CD8-positive, alpha-beta memory T cell (primary cell): ENCODE data around the gene POLR1B. TPM values are rescaled to one million over a fixed set of nuclear protein-coding genes. Genes with fewer than 3 reads are reported as not detected.
A peak's percentile ranks its signal among the peaks of the same experiment; 100 is the strongest.

Source experiments
- CTCF ChIA-PET: fragments of 350-600 bp; sonication (Branson Sonifier 250); formaldehyde crosslinking; loops from one replicate; lab custom pipeline; 2021; ENCODE audit warnings: antibody characterized with exemption; lab: Charles Lee
- POLR2A ChIA-PET: fragments of 350-600 bp; sonication (Branson Sonifier 250); formaldehyde crosslinking; loops from one replicate; lab custom pipeline; 2021; ENCODE audit warnings: antibody characterized with exemption; lab: Charles Lee
- DNase-seq, 5 donors: peaks; one replicate each; pipeline versions ENCODE4 v3.0.0 to v3.0.0-alpha.2; 2020 to 2022; ENCODE audit warnings: mixed read lengths in 1 of 5
- H3K27ac ChIP-seq: one replicate; pipeline ENCODE4 v1.7.0; 2013; ENCODE audit warnings: low read depth, mild to moderate bottlenecking, low read length, moderate library complexity
- H3K27me3 ChIP-seq: 2 replicates; pipeline ENCODE4 v1.7.0; 2013; ENCODE audit warnings: low read length, mild to moderate bottlenecking; ENCODE audit not compliant: insufficient read depth, poor library complexity, severe bottlenecking
- H3K36me3 ChIP-seq: 2 replicates; pipeline ENCODE4 v1.7.0; 2013; ENCODE audit warnings: mild to moderate bottlenecking, low read length, moderate library complexity; ENCODE audit not compliant: insufficient read depth
- H3K4me1 ChIP-seq: 2 replicates; pipeline ENCODE4 v1.7.0; 2013; ENCODE audit warnings: mild to moderate bottlenecking, low read length, moderate library complexity; ENCODE audit not compliant: insufficient read depth
- H3K4me3 ChIP-seq: 2 replicates; pipeline ENCODE4 v1.7.0; 2013; ENCODE audit warnings: mild to moderate bottlenecking, low read length
- H3K9me3 ChIP-seq: 2 replicates; pipeline ENCODE4 v1.7.0; 2013; ENCODE audit warnings: mild to moderate bottlenecking, low read length
- H3K27ac Mint-ChIP-seq, 8 donors: one replicate each; pipeline ENCODE4 v1.8.0; 2020 to 2021; ENCODE audit warnings: mixed read lengths in 8 of 8, mild to moderate bottlenecking in 6 of 8, inconsistent platforms in 3 of 8, moderate library complexity in 3 of 8
- H3K27me3 Mint-ChIP-seq, 2 donors: one replicate each; pipeline ENCODE4 v1.8.0; 2020 to 2021; ENCODE audit warnings: mixed read lengths in 2 of 2, mild to moderate bottlenecking in 1 of 2, moderate library complexity in 1 of 2
- H3K36me3 Mint-ChIP-seq, 3 donors: one replicate each; pipeline ENCODE4 v1.8.0; 2020 to 2021; ENCODE audit warnings: mixed read lengths in 3 of 3, inconsistent platforms in 1 of 3, mild to moderate bottlenecking in 1 of 3
- H3K4me1 Mint-ChIP-seq, 3 donors: one replicate each; pipeline ENCODE4 v1.8.0; 2020 to 2021; ENCODE audit warnings: mixed read lengths in 3 of 3, inconsistent platforms in 1 of 3, mild to moderate bottlenecking in 1 of 3
- H3K4me3 Mint-ChIP-seq, 7 donors: one replicate each; pipeline ENCODE4 v1.8.0; 2020 to 2021; ENCODE audit warnings: mixed read lengths in 7 of 7, mild to moderate bottlenecking in 6 of 7, moderate library complexity in 4 of 7, inconsistent platforms in 2 of 7
- H3K9me3 Mint-ChIP-seq, 5 donors: one replicate each; pipeline ENCODE4 v1.8.0; 2020 to 2022; ENCODE audit warnings: mixed read lengths in 5 of 5, mild to moderate bottlenecking in 3 of 5, moderate library complexity in 2 of 5, inconsistent platforms in 1 of 5
- polyA plus RNA-seq: library from polyadenylated mRNA; unstranded; fragments of 300-500 nt; fragmentation: Illumina TruSeq; gene quantifications from one replicate; pipeline ENCODE4 v1.2.3, GENCODE V29; 2021
- total RNA-seq, 2 experiments: library from RNA; stranded (reverse); gene quantifications; one replicate each; pipeline ENCODE4 v1.2.3, GENCODE V29; 2021

Gene POLR1B
- total and polyA plus RNA-seq, 3 experiments from 2014 or later = 24.3 to 78.4 (median 67.1) TPM

GRCh38 chr2:112582314-112582746 lies 40.1 kb downstream of the POLR1B start:
- Histone ChIP-seq H3K36me3 (peaks cover 5% of the 10 kb centered on the region), H3K9me3 (no peaks in the 10 kb centered on the region), H3K27ac (no peak overlapping the region), H3K4me1 (peaks cover 29% of the 10 kb centered on the region), H3K27me3 (no peaks in the 10 kb centered on the region), H3K4me3 (no peak overlapping the region)
- peak; percentile 7 to 62 (median 53) for DNase-seq
- peak overlapping the region in 6 of 8 donors; percentile 4 to 99 (median 68) for H3K27ac Mint-ChIP-seq
- peaks cover 5 to 17% (median 9%) of the 10 kb centered on the region in 3 donors for H3K36me3 Mint-ChIP-seq
- H3K9me3 Mint-ChIP-seq = no peaks in the 10 kb centered on the region
- H3K27me3 Mint-ChIP-seq = no peaks in the 10 kb centered on the region
- ChIA-PET POLR2A (no interaction called here), CTCF (interaction anchor here (1.3 to 1.7 kb wide), 4 partner anchors 10 to 101 kb away, joined by 4 to 8 read pairs (median 5); partner anchors contain the start of gene SLC20A1)
- peaks cover 28 to 41% (median 39%) of the 10 kb centered on the region in 3 donors for H3K4me1 Mint-ChIP-seq
- H3K4me3 Mint-ChIP-seq = peak overlapping the region in 4 of 7 donors; percentile 5 to 40 (median 18)

- Histone ChIP-seq H3K27me3 (no peaks in the 10 kb centered on the region), H3K9me3 (no peaks in the 10 kb centered on the region), H3K27ac (peak overlapping the region; percentile 89), H3K4me3 (peak overlapping the region; percentile 96), H3K36me3 (peaks cover 7% of the 10 kb centered on the region), H3K4me1 (peaks cover 29% of the 10 kb centered on the region)
- H3K27me3 Mint-ChIP-seq = no peaks in the 10 kb centered on the region
- peak overlapping the region; percentile 86 to 98 (median 96) for H3K4me3 Mint-ChIP-seq
- ChIA-PET POLR2A (interaction anchor here (1.1 to 1.7 kb wide), 3 partner anchors 62 to 329 kb away, joined by 3 to 7 read pairs (median 3); partner anchors contain the start of genes SLC20A1 and ZC3H8), CTCF (interaction anchor here (1.2 to 1.7 kb wide), 5 partner anchors 9 to 103 kb away, joined by 3 to 8 read pairs (median 5); partner anchors contain the start of gene SLC20A1)
- peak overlapping the region; percentile 90 to 99 (median 98) for H3K27ac Mint-ChIP-seq
- no peaks in the 10 kb centered on the region for H3K9me3 Mint-ChIP-seq
- peaks cover 30 to 42% (median 39%) of the 10 kb centered on the region in 3 donors for H3K4me1 Mint-ChIP-seq
- peaks cover 8 to 27% (median 14%) of the 10 kb centered on the region in 3 donors for H3K36me3 Mint-ChIP-seq
- DNase-seq = peak in 1 of 5 donors; percentile 3
These were observed 41.4 kb downstream of the POLR1B start for GRCh38 chr2:112583497-112584133.

GRCh38 chr2:112584134-112584890 lies 42.0 kb downstream of the POLR1B start, which contains the start of gene CHCHD5:
Gene CHCHD5, plus strand, starts transcription at chr2:112584609. Its CDS starts 39 bp downstream, at chr2:112584648.
- peaks cover 30 to 42% (median 39%) of the 10 kb centered on the region in 3 donors for H3K4me1 Mint-ChIP-seq
- no peaks in the 10 kb centered on the region for H3K27me3 Mint-ChIP-seq
- H3K27me3 ChIP-seq = no peaks in the 10 kb centered on the region
- peak within 1 kb of the TSS; percentile 90 to 99 (median 98) for H3K27ac Mint-ChIP-seq
- POLR2A ChIA-PET = interaction anchor here (0.6 to 1.7 kb wide), 6 partner anchors 13 to 329 kb away, joined by 3 to 7 read pairs (median 3); partner anchors contain the start of genes SLC20A1 and ZC3H8
- peak within 1 kb of the TSS; percentile 86 to 98 (median 96) for H3K4me3 Mint-ChIP-seq
- H3K9me3 Mint-ChIP-seq = no peaks in the 10 kb centered on the region
- H3K4me1 ChIP-seq = peaks cover 29% of the 10 kb centered on the region
- H3K36me3 Mint-ChIP-seq = peaks cover 8 to 32% (median 14%) of the 10 kb centered on the region in 3 donors
- peak within 1 kb of the TSS; percentile 89 for H3K27ac ChIP-seq
- peak; percentile 89 to 97 (median 94) for DNase-seq
- peak within 1 kb of the TSS; percentile 96 for H3K4me3 ChIP-seq
- H3K9me3 ChIP-seq = no peaks in the 10 kb centered on the region
- CTCF ChIA-PET = interaction anchor here (1.2 to 4.4 kb wide), 4 partner anchors 8 to 142 kb away, joined by 3 to 28 read pairs (median 6); no protein-coding TSS in a partner anchor
- peaks cover 7% of the 10 kb centered on the region for H3K36me3 ChIP-seq

- Mint-ChIP-seq H3K9me3 (no peaks in the 10 kb centered on the region), H3K27ac (peak overlapping the region; percentile 90 to 99 (median 98)), H3K4me3 (peak overlapping the region; percentile 86 to 98 (median 96)), H3K27me3 (no peaks in the 10 kb centered on the region), H3K36me3 (peaks cover 8 to 35% (median 14%) of the 10 kb centered on the region in 3 donors), H3K4me1 (peaks cover 30 to 42% (median 39%) of the 10 kb centered on the region in 3 donors)
- no peaks in the 10 kb centered on the region for H3K27me3 ChIP-seq
- H3K4me1 ChIP-seq = peaks cover 29% of the 10 kb centered on the region
- peak in 1 of 5 donors; percentile 2 for DNase-seq
- peaks cover 7% of the 10 kb centered on the region for H3K36me3 ChIP-seq
- CTCF ChIA-PET = interaction anchor here (1.6 to 4.4 kb wide), 2 partner anchors 14 to 142 kb away, joined by 8 to 28 read pairs; no protein-coding TSS in a partner anchor
- POLR2A ChIA-PET = interaction anchor here (0.6 to 1.7 kb wide), 5 partner anchors 12 to 65 kb away, joined by 3 to 7 read pairs (median 3); partner anchors contain the start of gene SLC20A1
- peak overlapping the region; percentile 89 for H3K27ac ChIP-seq
- no peaks in the 10 kb centered on the region for H3K9me3 ChIP-seq
- peak overlapping the region; percentile 96 for H3K4me3 ChIP-seq
These were observed 42.6 kb downstream of the POLR1B start for GRCh38 chr2:112584891-112585250.

GRCh38 chr2:112585400-112585799 lies 43.1 kb downstream of the POLR1B start:
- POLR2A ChIA-PET = interaction anchor here (0.6 to 1.7 kb wide), 3 partner anchors 12 to 65 kb away, joined by 3 to 7 read pairs (median 3); partner anchors contain the start of gene SLC20A1
- H3K4me3 Mint-ChIP-seq = peak overlapping the region; percentile 86 to 98 (median 96)
- CTCF ChIA-PET = interaction anchor here (1.6 to 4.4 kb wide), 2 partner anchors 14 to 141 kb away, joined by 8 to 28 read pairs; no protein-coding TSS in a partner anchor

GRCh38 chr2:112585873-112586464 lies 43.7 kb downstream of the POLR1B start:
- POLR2A ChIA-PET = no interaction called here

More at GRCh38 chr2:112585400-112585799, 43.1 kb downstream of the POLR1B start:
- Histone ChIP-seq H3K27ac (peak overlapping the region; percentile 89), H3K4me3 (peak overlapping the region; percentile 96), H3K4me1 (peaks cover 29% of the 10 kb centered on the region), H3K36me3 (peaks cover 7% of the 10 kb centered on the region), H3K9me3 (no peaks in the 10 kb centered on the region), H3K27me3 (no peaks in the 10 kb centered on the region)
- H3K9me3 Mint-ChIP-seq = no peaks in the 10 kb centered on the region
- peaks cover 30 to 42% (median 39%) of the 10 kb centered on the region in 3 donors for H3K4me1 Mint-ChIP-seq
- peaks cover 10 to 38% (median 14%) of the 10 kb centered on the region in 3 donors for H3K36me3 Mint-ChIP-seq
- no peaks in the 10 kb centered on the region for H3K27me3 Mint-ChIP-seq
- peak in 1 of 5 donors; percentile 4 for DNase-seq
- peak overlapping the region; percentile 27 to 99 (median 98) for H3K27ac Mint-ChIP-seq

GRCh38 chr2:112588611-112589045 lies 46.4 kb downstream of the POLR1B start:
- Mint-ChIP-seq H3K36me3 (peaks cover 14 to 50% (median 16%) of the 10 kb centered on the region in 3 donors), H3K4me3 (no peak overlapping the region), H3K9me3 (no peaks in the 10 kb centered on the region), H3K27me3 (no peaks in the 10 kb centered on the region), H3K4me1 (peaks cover 26 to 30% (median 27%) of the 10 kb centered on the region in 3 donors), H3K27ac (peak overlapping the region in 1 of 8 donors; percentile 59)
- H3K9me3 ChIP-seq = no peaks in the 10 kb centered on the region
- DNase-seq = no peak
- no peak overlapping the region for H3K4me3 ChIP-seq
- H3K27me3 ChIP-seq = no peaks in the 10 kb centered on the region
- peaks cover 22% of the 10 kb centered on the region for H3K4me1 ChIP-seq
- ChIA-PET CTCF (interaction anchor here (4.4 kb wide), 1 partner anchor 10 kb away, joined by 28 read pairs; no protein-coding TSS in a partner anchor), POLR2A (no interaction called here)
- H3K36me3 ChIP-seq = peaks cover 7% of the 10 kb centered on the region
- H3K27ac ChIP-seq = no peak overlapping the region

More at GRCh38 chr2:112585873-112586464, 43.7 kb downstream of the POLR1B start:
- DNase-seq = no peak
- no peaks in the 10 kb centered on the region for H3K27me3 ChIP-seq
- no peak overlapping the region for H3K27ac ChIP-seq
- CTCF ChIA-PET = interaction anchor here (4.4 kb wide), 1 partner anchor 13 kb away, joined by 28 read pairs; no protein-coding TSS in a partner anchor
- Mint-ChIP-seq H3K4me3 (peak overlapping the region in 5 of 7 donors; percentile 9 to 98 (median 69)), H3K4me1 (peaks cover 30 to 42% (median 39%) of the 10 kb centered on the region in 3 donors), H3K36me3 (peaks cover 12 to 42% (median 14%) of the 10 kb centered on the region in 3 donors), H3K9me3 (no peaks in the 10 kb centered on the region), H3K27ac (peak overlapping the region in 1 of 8 donors; percentile 90), H3K27me3 (no peaks in the 10 kb centered on the region)
- H3K4me1 ChIP-seq = peaks cover 29% of the 10 kb centered on the region
- no peak overlapping the region for H3K4me3 ChIP-seq
- peaks cover 7% of the 10 kb centered on the region for H3K36me3 ChIP-seq
- no peaks in the 10 kb centered on the region for H3K9me3 ChIP-seq
